Keratinocyte (primary cell): ENCODE results near the gene COPZ1. TPM values are rescaled to one million over a fixed set of nuclear protein-coding genes. Genes with fewer than 3 reads are reported as not detected.

Experiments used
- DNase-seq: peaks from one replicate; pipeline ENCODE4 v3.0.0-alpha.2; 2011; ENCODE audit warnings: low read depth, missing footprints, low spot score
- FAIRE-seq: peaks from 2 replicates; lab custom pipeline; 2011; peaks lifted over from hg19 to GRCh38; lab: Jason Lieb, UNC
- H2AFZ ChIP-seq: 2 replicates; pipeline ENCODE4 v1.6.0; 2012; ENCODE audit warnings: low read length, control low read depth, inconsistent platforms; ENCODE audit not compliant: control insufficient read depth
- H3K27ac ChIP-seq: 2 replicates; pipeline ENCODE4 v1.5.1; 2011; ENCODE audit warnings: low read length; ENCODE audit not compliant: control insufficient read depth, insufficient read depth
- H3K27me3 ChIP-seq: 3 replicates; pipeline ENCODE4 v1.6.0; 2011; ENCODE audit warnings: low read length; ENCODE audit not compliant: control insufficient read depth, insufficient read depth; ENCODE audit errors: extremely low read depth
- H3K36me3 ChIP-seq, 2 experiments: 2 replicates in 1 of 2; 3 replicates in 1 of 2; pipeline ENCODE4 v1.5.1; 2011; ENCODE audit warnings: low read length in 2 of 2, mild to moderate bottlenecking in 1 of 2; ENCODE audit not compliant: control insufficient read depth in 2 of 2, insufficient read depth in 2 of 2; ENCODE audit errors: extremely low read depth in 1 of 2
- H3K4me1 ChIP-seq: 3 replicates; pipeline ENCODE4 v1.5.1; 2011; ENCODE audit warnings: low read length; ENCODE audit not compliant: control insufficient read depth, insufficient read depth; ENCODE audit errors: extremely low read depth
- H3K4me2 ChIP-seq: 3 replicates; pipeline ENCODE4 v1.6.0; 2011; ENCODE audit warnings: low read depth, low read length; ENCODE audit not compliant: control insufficient read depth, insufficient read depth; ENCODE audit errors: extremely low read depth
- H3K4me3 ChIP-seq, 3 experiments: fragments of 200-600 bp in 1 of 3; sonication (generic) in 1 of 3; 2 replicates in 2 of 3; 3 replicates in 1 of 3; pipeline ENCODE4 v1.5.1; 2011 to 2016; ENCODE audit warnings: low read length in 3 of 3, mild to moderate bottlenecking in 3 of 3, control low read depth in 2 of 3, inconsistent platforms in 1 of 3, low read depth in 1 of 3, mixed read lengths in 1 of 3, mixed run types in 1 of 3, moderate library complexity in 1 of 3; ENCODE audit not compliant: control insufficient read depth in 2 of 3, insufficient read depth in 2 of 3; ENCODE audit errors: extremely low read depth in 1 of 3
- H3K79me2 ChIP-seq: 2 replicates; pipeline ENCODE4 v1.6.0; 2012; ENCODE audit warnings: low read length; ENCODE audit not compliant: control insufficient read depth, insufficient read depth
- H3K9ac ChIP-seq: 3 replicates; pipeline ENCODE4 v1.6.0; 2011; ENCODE audit warnings: low read length; ENCODE audit not compliant: control insufficient read depth, insufficient read depth; ENCODE audit errors: extremely low read depth
- H3K9me1 ChIP-seq: 3 replicates; pipeline ENCODE4 v1.6.0; 2011; ENCODE audit warnings: low read length; ENCODE audit not compliant: control insufficient read depth, insufficient read depth; ENCODE audit errors: extremely low read depth
- H3K9me3 ChIP-seq: 2 replicates; pipeline ENCODE4 v1.5.1; 2012; ENCODE audit warnings: low read depth, low read length; ENCODE audit not compliant: control insufficient read depth
- H4K20me1 ChIP-seq: 3 replicates; pipeline ENCODE4 v1.6.0; 2011; ENCODE audit warnings: low read length; ENCODE audit not compliant: control insufficient read depth, insufficient read depth; ENCODE audit errors: extremely low read depth
- CTCF ChIP-seq, 3 experiments: IDR thresholded peaks in 1 of 3; conservative IDR thresholded peaks in 1 of 3; optimal IDR thresholded peaks in 1 of 3; 2 replicates in 2 of 3; 3 replicates in 1 of 3; pipeline versions ENCODE3 to v1.5.1; 2011; ENCODE audit warnings: low read length in 3 of 3, mild to moderate bottlenecking in 3 of 3, moderate library complexity in 2 of 3, control low read depth in 1 of 3, inconsistent platforms in 1 of 3; ENCODE audit not compliant: insufficient read depth in 2 of 3; ENCODE audit errors: extremely low read depth in 1 of 3
- EZH2 ChIP-seq: IDR thresholded peaks from one replicate; pipeline ENCODE4 v1.6.1; 2012; ENCODE audit warnings: inconsistent platforms, mild to moderate bottlenecking, low read length, moderate library complexity
- dilution Hi-C: fragments of 300-500 bp; cut with MboI; formaldehyde crosslinking; loops from one replicate; pipeline ENCODE4 v1.7.0; 2020; ENCODE audit warnings: low sequenced_read_pairs; ENCODE audit not compliant: extremely low pct_ligation_motif_present
- polyA plus RNA-seq, 5 experiments: library from polyadenylated mRNA; depleted of rRNA in 3 of 5; stranded (reverse) in 3 of 5; stranded (forward) in 1 of 5; unstranded in 1 of 5; fragments of >200 nt; gene quantifications; 1 replicate in 1 of 5; 2 replicates in 3 of 5; 3 replicates in 1 of 5; pipeline versions ENCODE4 v1.2.1 to v1.2.3, GENCODE V29; 2011 to 2012; ENCODE audit warnings: missing spikeins in 2 of 5, low read depth in 1 of 5, low replicate concordance in 1 of 5

The COPZ1 gene
- polyA plus RNA-seq, 1 donor (not counting 4 experiments of a cell fraction or from before 2014, with no cell fraction given), result 280 TPM

- no peak for TF ChIP-seq EZH2
- no peak for TF ChIP-seq CTCF (optimal IDR thresholded peaks at IDR 0.05 in 1 of 3, IDR thresholded peaks at IDR 0.05 in 1 of 3, conservative IDR thresholded peaks at IDR 0.05 in 1 of 3; ENCODE audit: extremely low read depth in 1 of 3, insufficient read depth in 2 of 3, low read length in 3 of 3)
- Histone ChIP-seq H3K4me3 (no peak overlapping the region), H3K9ac (no peak overlapping the region), H3K27ac (no peak overlapping the region), H3K36me3 (peaks cover 20 to 31% of the 10 kb centered on the region in 2 experiments), H3K9me3 (no peaks in the 10 kb centered on the region), H3K4me2 (no peak overlapping the region), H2AFZ (no peak overlapping the region), H3K79me2 (no peaks in the 10 kb centered on the region), H3K4me1 (no peaks in the 10 kb centered on the region), H3K9me1 (no peaks in the 10 kb centered on the region), H4K20me1 (no peaks in the 10 kb centered on the region), H3K27me3 (no peaks in the 10 kb centered on the region)
- dilution Hi-C loops, result no loop called here
- FAIRE-seq (no peak), DNase-seq (no peak)
Observed at GRCh38 chr12:54350743-54351142, 25.8 kb downstream of the COPZ1 start.

- Histone ChIP-seq H4K20me1 (no peaks in the 10 kb centered on the region), H3K27ac (no peak overlapping the region), H3K4me1 (no peaks in the 10 kb centered on the region), H3K9me1 (no peaks in the 10 kb centered on the region), H3K36me3 (peaks cover 20 to 31% of the 10 kb centered on the region in 2 experiments), H3K79me2 (no peaks in the 10 kb centered on the region), H2AFZ (no peak overlapping the region), H3K27me3 (no peaks in the 10 kb centered on the region), H3K4me3 (no peak overlapping the region), H3K9ac (no peak overlapping the region), H3K9me3 (no peaks in the 10 kb centered on the region), H3K4me2 (no peak overlapping the region)
- dilution Hi-C loops, result no loop called here
- TF ChIP-seq EZH2 (no peak), CTCF (optimal IDR thresholded peaks at IDR 0.05 in 1 of 3, IDR thresholded peaks at IDR 0.05 in 1 of 3, conservative IDR thresholded peaks at IDR 0.05 in 1 of 3; ENCODE audit: extremely low read depth in 1 of 3, insufficient read depth in 2 of 3, low read length in 3 of 3) (no peak)
- no peak for FAIRE-seq
- no peak for DNase-seq
Observed at GRCh38 chr12:54351341-54351740, 26.4 kb downstream of the COPZ1 start.
